ENCODE data around the gene BRINP1.

BRINP1 gene

DNA sequence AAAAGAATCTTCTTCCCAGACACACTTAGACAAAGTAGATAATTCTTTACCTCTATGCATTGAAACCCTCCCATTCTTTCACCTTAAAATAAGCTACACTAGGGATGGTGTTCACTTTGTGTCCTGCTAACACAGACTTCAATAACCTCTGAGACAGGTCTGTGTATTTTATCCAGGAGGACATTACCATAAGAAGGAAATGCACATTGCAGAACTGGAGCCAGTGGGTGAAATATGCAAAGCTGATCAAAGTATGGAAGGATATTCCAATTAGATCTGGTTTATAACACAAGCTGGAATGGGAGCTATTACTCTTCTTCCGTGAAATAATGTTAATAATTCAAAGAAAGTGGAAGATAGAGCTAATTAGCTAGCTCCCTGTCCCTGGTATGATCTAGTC, 204.1 kb downstream of the BRINP1 start (continued):
- TF ChIP-seq ZNF76 (tag by site-specific recombination; IDR thresholded peaks at IDR 0.05; ENCODE audit: borderline replicate concordance, low read depth): no peak

DNA sequence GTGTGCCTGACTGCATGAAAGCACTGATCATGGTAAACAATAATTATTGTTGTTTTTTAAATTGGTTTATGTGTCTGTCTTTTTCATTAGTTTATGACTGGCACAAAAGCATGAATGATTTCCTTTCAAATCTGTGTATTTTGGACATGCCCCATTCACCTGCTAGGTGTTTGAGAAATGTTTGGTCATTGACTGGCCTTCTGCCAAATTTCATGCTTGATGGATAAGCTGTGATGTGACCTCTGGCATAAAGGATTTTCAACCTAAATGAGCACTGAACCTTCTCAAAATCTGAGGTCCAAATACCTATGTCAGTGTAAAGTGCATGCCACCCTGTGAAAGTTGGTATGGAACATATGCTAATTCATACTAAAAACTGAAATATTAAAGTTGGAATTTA, 204.5 kb downstream of the BRINP1 start:
- TF ChIP-seq ZNF530 (tag by site-specific recombination; IDR thresholded peaks at IDR 0.05; ENCODE audit: low read depth) (no peak), ZBTB11 (tag by site-specific recombination; conservative IDR thresholded peaks at IDR 0.05; ENCODE audit: low read depth) (no peak), ZFP69B (tag by site-specific recombination; IDR thresholded peaks at IDR 0.05) (no peak), KLF7 (tag by site-specific recombination; IDR thresholded peaks at IDR 0.05; ENCODE audit: borderline replicate concordance) (no peak), ZNF214 (tag by site-specific recombination; IDR thresholded peaks at IDR 0.05; ENCODE audit: borderline replicate concordance) (no peak), ZNF626 (tag by site-specific recombination; IDR thresholded peaks at IDR 0.05) (no peak), ZNF341 (tag by site-specific recombination; IDR thresholded peaks at IDR 0.05; ENCODE audit: low read depth) (no peak), ZNF221 (tag by site-specific recombination; IDR thresholded peaks at IDR 0.05; ENCODE audit: borderline replicate concordance) (no peak), KLF1 (tag by site-specific recombination; IDR thresholded peaks at IDR 0.05) (no peak), CTCF (tag by site-specific recombination; IDR thresholded peaks at IDR 0.05) (no peak), ZNF488 (tag by site-specific recombination; IDR thresholded peaks at IDR 0.05) (no peak), FEZF1 (tag by site-specific recombination; IDR thresholded peaks at IDR 0.05) (no peak), GFI1B (tag by site-specific recombination; IDR thresholded peaks at IDR 0.05) (no peak)
- TF ChIP-seq, protein P1, sequence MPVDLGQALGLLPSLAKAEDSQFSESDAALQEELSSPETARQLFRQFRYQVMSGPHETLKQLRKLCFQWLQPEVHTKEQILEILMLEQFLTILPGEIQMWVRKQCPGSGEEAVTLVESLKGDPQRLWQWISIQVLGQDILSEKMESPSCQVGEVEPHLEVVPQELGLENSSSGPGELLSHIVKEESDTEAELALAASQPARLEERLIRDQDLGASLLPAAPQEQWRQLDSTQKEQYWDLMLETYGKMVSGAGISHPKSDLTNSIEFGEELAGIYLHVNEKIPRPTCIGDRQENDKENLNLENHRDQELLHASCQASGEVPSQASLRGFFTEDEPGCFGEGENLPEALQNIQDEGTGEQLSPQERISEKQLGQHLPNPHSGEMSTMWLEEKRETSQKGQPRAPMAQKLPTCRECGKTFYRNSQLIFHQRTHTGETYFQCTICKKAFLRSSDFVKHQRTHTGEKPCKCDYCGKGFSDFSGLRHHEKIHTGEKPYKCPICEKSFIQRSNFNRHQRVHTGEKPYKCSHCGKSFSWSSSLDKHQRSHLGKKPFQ (tag by site-specific recombination; IDR thresholded peaks at IDR 0.05): no peak
- TF ChIP-seq, protein P2, sequence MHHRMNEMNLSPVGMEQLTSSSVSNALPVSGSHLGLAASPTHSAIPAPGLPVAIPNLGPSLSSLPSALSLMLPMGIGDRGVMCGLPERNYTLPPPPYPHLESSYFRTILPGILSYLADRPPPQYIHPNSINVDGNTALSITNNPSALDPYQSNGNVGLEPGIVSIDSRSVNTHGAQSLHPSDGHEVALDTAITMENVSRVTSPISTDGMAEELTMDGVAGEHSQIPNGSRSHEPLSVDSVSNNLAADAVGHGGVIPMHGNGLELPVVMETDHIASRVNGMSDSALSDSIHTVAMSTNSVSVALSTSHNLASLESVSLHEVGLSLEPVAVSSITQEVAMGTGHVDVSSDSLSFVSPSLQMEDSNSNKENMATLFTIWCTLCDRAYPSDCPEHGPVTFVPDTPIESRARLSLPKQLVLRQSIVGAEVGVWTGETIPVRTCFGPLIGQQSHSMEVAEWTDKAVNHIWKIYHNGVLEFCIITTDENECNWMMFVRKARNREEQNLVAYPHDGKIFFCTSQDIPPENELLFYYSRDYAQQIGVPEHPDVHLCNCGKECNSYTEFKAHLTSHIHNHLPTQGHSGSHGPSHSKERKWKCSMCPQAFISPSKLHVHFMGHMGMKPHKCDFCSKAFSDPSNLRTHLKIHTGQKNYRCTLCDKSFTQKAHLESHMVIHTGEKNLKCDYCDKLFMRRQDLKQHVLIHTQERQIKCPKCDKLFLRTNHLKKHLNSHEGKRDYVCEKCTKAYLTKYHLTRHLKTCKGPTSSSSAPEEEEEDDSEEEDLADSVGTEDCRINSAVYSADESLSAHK (tag by site-specific recombination; IDR thresholded peaks at IDR 0.05): no peak
- TF ChIP-seq, protein P3, sequence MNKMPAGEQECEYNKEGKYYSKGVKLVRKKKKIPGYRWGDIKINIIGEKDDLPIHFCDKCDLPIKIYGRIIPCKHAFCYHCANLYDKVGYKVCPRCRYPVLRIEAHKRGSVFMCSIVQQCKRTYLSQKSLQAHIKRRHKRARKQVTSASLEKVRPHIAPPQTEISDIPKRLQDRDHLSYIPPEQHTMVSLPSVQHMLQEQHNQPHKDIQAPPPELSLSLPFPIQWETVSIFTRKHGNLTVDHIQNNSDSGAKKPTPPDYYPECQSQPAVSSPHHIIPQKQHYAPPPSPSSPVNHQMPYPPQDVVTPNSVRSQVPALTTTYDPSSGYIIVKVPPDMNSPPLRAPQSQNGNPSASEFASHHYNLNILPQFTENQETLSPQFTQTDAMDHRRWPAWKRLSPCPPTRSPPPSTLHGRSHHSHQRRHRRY (tag by site-specific recombination; IDR thresholded peaks at IDR 0.05): no peak
- H3K9me3 ChIP-seq (ENCODE audit: control insufficient read depth, insufficient read depth, low read depth, low read length): no peaks in the 10 kb centered on the region
- POLR2A ChIA-PET: no interaction called here
- CTCF ChIA-PET: interaction anchor here (0.7 kb wide), 1 partner anchor 77 kb away, joined by 3 read pairs; no protein-coding TSS in a partner anchor
- no peaks in the 10 kb centered on the region for H3K36me3 ChIP-seq (ENCODE audit: control insufficient read depth in 2 of 2, insufficient read depth in 1 of 2, low read length in 2 of 2)
- H3K27ac ChIP-seq (ENCODE audit: extremely low read depth, low read depth, low read length): no peak overlapping the region
- H3K4me3 ChIP-seq (ENCODE audit: low read depth, low read length): no peak overlapping the region
- no peaks in the 10 kb centered on the region for H3K4me1 ChIP-seq (ENCODE audit: control insufficient read depth, insufficient read depth, low read length)
